ENCODE results near the gene ABCG2.

DNA sequence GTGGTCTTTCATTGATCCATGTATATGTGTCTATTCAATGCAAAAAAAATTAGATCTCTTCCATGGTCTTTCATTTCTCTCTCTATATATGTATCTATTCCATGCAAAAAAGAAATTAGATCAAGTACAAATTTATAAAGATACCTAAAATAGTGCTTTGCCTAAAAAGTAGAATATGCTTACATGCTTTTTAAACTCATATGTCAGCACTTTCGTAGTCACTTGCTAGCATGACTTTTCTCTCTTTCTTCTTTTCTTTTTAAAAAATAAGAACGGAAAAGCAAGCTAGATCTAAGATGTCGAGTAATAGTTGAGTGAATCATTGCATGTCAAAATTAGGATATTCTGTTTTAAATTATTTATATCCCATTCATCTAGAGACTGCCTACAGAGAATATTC lies 100.1 kb downstream of the ABCG2 start:
- TF ChIP-seq ZNF512 (CRISPR knock-in tag; IDR thresholded peaks at IDR 0.05; ENCODE audit: borderline replicate concordance) = no peak
- no peak for TF ChIP-seq CTCF (IDR thresholded peaks at IDR 0.05)
- TF ChIP-seq NFYB (CRISPR knock-in tag; conservative IDR thresholded peaks at IDR 0.05; ENCODE audit: low read depth) = no peak
- no peak for TF ChIP-seq TP53 (CRISPR knock-in tag; IDR thresholded peaks at IDR 0.05)
- no peak for TF ChIP-seq ATF6 (CRISPR knock-in tag; IDR thresholded peaks at IDR 0.05)
- TF ChIP-seq, protein P1, sequence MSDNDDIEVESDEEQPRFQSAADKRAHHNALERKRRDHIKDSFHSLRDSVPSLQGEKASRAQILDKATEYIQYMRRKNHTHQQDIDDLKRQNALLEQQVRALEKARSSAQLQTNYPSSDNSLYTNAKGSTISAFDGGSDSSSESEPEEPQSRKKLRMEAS (CRISPR knock-in tag; IDR thresholded peaks at IDR 0.05) = no peak
- no peak for TF ChIP-seq CREB1 (CRISPR knock-in tag; IDR thresholded peaks at IDR 0.05)
- TF ChIP-seq JUN (CRISPR knock-in tag; IDR thresholded peaks at IDR 0.05) = no peak
- TF ChIP-seq, protein P2, sequence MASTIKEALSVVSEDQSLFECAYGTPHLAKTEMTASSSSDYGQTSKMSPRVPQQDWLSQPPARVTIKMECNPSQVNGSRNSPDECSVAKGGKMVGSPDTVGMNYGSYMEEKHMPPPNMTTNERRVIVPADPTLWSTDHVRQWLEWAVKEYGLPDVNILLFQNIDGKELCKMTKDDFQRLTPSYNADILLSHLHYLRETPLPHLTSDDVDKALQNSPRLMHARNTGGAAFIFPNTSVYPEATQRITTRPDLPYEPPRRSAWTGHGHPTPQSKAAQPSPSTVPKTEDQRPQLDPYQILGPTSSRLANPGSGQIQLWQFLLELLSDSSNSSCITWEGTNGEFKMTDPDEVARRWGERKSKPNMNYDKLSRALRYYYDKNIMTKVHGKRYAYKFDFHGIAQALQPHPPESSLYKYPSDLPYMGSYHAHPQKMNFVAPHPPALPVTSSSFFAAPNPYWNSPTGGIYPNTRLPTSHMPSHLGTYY (CRISPR knock-in tag; IDR thresholded peaks at IDR 0.05) = no peak

Data from WTC11 (cell line).